IPS-18c (cell line): ENCODE results near the gene TSNAX.
"Not testable (repeated sequence)": the region's sequence is repeated elsewhere in the genome, so short reads cannot be mapped to it uniquely, and the experiment has no call there.

ENCODE experiments used
- H3K4me3 ChIP-seq: 2 replicates; pipeline ENCODE4 v1.7.0; 2013; ENCODE audit warnings: low read depth, mild to moderate bottlenecking, low read length, moderate library complexity; ENCODE audit not compliant: insufficient read depth
- H3K9me3 ChIP-seq: one replicate; pipeline ENCODE4 v1.6.1; 2013; ENCODE audit warnings: mild to moderate bottlenecking, low read length, moderate library complexity; ENCODE audit not compliant: control insufficient read depth, insufficient read depth

Gene TSNAX

GRCh38 chr1:231528172-231529029, at the start of gene TSNAX:
Gene TSNAX, plus strand, starts transcription at chr1:231528669. Its CDS starts 142 bp downstream, at chr1:231528811.
- H3K9me3 ChIP-seq: no peaks in the 10 kb centered on the region
- peak within 1 kb of the TSS; percentile 81 for H3K4me3 ChIP-seq

- Histone ChIP-seq H3K9me3 (peaks cover 2% of the 10 kb centered on the region), H3K4me3 (no peak overlapping the region)
Observed at GRCh38 chr1:231478811-231479210, 49.7 kb upstream of the TSNAX start.

- Histone ChIP-seq H3K4me3 (no peak overlapping the region), H3K9me3 (peaks cover 2% of the 10 kb centered on the region)
Observed at GRCh38 chr1:231480008-231480407, 48.5 kb upstream of the TSNAX start.

GRCh38 chr1:231481289-231481688, 47.2 kb upstream of the TSNAX start:
- Histone ChIP-seq H3K9me3 (peaks cover 2% of the 10 kb centered on the region), H3K4me3 (no peak overlapping the region)

- Histone ChIP-seq H3K4me3 (no peak overlapping the region), H3K9me3 (peaks cover 3% of the 10 kb centered on the region)
Observed at GRCh38 chr1:231485029-231485784, 43.3 kb upstream of the TSNAX start.

GRCh38 chr1:231487019-231487418, 41.5 kb upstream of the TSNAX start:
- no peak overlapping the region for H3K4me3 ChIP-seq
- H3K9me3 ChIP-seq: peaks cover 2% of the 10 kb centered on the region

DNA sequence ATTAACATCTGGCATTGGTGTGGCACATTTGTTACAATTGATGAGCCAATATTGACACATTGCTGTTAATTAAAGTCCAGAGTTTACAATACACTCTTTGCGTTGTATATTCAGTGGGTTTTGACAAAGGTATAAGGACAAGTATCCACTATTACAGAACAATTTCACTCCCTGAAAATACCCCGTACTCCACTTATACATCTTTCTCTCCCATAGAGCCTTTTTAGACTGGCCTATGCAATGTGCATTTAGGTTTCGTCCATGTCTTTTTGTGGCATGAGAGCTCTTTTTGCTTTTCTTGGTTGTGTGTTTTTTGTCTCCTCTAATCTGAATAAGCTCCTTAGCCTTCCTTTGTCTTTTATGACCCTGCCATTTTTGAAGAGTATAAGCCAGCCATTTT, 40.6 kb upstream of the TSNAX start:
- no peak overlapping the region for H3K4me3 ChIP-seq
- H3K9me3 ChIP-seq: peaks cover 2% of the 10 kb centered on the region

- H3K4me3 ChIP-seq: no peak overlapping the region
Observed at GRCh38 chr1:231493421-231494185, 34.9 kb upstream of the TSNAX start.

GRCh38 chr1:231494439-231495110, 33.9 kb upstream of the TSNAX start:
- Histone ChIP-seq H3K4me3 (no peak overlapping the region), H3K9me3 (peaks cover 6% of the 10 kb centered on the region)

More at GRCh38 chr1:231493421-231494185, 34.9 kb upstream of the TSNAX start:
- no peaks in the 10 kb centered on the region for H3K9me3 ChIP-seq

GRCh38 chr1:231497629-231498152, 30.8 kb upstream of the TSNAX start:
- Histone ChIP-seq H3K4me3 (no peak overlapping the region), H3K9me3 (peaks cover 9% of the 10 kb centered on the region)

DNA sequence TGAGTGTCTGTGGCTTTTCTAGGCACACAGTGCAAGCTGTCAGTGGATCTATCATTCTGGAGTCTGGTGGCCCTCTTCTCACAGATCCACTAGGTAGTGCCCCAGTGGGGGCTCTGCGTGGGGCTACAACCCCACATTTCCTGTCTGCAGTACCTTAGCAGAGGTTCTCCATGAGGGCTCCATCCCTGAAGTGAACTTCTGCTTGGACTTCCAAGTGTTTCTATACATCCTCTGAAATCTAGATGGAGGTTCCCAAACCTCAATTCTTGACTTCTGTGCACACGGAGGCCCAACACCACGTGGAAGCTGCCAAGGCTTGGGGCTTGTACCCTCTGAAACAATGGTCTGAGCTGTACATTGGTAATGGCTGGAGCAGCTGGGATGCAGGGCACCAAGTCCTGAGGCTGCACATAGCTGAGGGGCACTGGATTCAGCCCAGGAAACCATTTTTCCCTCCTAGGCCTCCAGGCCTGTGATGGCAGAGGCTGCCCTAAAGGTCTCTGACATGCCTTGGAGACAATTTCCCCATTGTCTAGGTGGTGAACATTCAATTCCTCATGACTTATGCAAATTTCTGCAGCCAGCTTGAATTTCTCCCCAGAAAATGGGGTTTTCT, 29.2 kb upstream of the TSNAX start:
- H3K9me3 ChIP-seq: peaks cover 9% of the 10 kb centered on the region
- no peak overlapping the region for H3K4me3 ChIP-seq

GRCh38 chr1:231500666-231501065, 27.8 kb upstream of the TSNAX start:
- H3K9me3 ChIP-seq: peaks cover 9% of the 10 kb centered on the region
- H3K4me3 ChIP-seq: no peak overlapping the region

- H3K9me3 ChIP-seq, H3K4me3 ChIP-seq: not testable (repeated sequence)
Observed at GRCh38 chr1:231503168-231503567, 25.3 kb upstream of the TSNAX start.

DNA sequence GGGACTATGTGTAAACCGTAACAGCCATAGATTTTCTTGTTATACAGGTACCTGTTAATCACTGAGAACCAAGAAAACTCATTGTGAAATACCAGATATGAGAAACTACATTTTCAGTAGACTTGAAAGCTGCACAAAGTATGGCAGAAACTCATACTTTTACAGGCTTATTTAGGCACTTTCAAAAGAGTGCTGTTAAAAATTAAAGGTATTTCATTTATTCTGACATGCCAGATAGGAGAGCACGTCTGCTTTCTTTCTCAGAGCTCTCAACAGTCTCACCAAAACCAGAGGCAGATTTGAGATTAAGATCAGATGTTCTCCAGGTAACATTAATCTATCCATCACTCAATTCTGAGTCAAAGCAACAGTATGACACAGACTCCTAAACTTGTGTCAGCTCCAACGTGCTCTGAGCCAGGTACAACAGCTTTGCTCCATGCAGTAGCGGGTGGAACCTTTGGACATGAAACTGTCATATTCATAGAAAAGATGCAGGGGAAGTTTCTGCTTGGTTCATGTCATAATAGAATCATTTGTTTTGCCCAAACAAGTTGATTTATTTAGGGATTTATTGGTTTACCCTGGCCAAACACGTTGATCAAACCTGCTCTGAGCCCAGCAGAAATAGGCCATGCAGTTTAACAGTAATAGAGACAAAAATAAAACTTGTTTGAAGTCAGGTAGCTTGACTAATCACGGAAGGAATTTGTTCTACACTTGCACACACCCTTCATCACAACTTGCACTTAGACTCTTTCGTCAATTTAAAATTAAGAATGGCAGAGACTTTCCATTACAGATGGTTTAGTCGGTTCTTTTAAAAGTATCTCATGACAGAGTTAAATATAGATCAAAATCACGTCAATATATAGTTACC, 20.8 kb upstream of the TSNAX start:
- Histone ChIP-seq H3K4me3 (no peak overlapping the region), H3K9me3 (no peaks in the 10 kb centered on the region)

DNA sequence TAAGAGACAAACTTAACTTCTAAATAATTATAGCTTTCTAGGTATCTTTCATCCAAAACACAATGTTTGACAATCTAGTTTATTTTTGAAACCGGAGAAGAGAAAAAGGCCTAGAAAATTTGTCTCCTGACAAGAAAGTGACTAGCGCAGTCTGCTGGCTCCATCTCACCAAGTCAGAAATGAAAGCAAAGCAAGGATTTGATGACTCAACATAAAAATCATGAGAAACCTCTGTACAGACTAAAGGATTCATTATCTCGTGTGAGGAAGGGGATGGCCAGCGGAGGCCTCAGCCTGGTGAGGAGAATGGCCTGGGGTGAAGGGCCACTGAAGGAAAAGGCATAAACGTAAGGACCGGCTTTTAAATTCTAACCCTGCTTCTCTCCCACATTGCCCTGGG, 20.0 kb upstream of the TSNAX start:
- no peaks in the 10 kb centered on the region for H3K9me3 ChIP-seq
- no peak overlapping the region for H3K4me3 ChIP-seq

GRCh38 chr1:231508941-231509340, 19.5 kb upstream of the TSNAX start:
- Histone ChIP-seq H3K9me3 (no peaks in the 10 kb centered on the region), H3K4me3 (no peak overlapping the region)
